K562 (cell line): ENCODE results near the gene USP2. TPM values are rescaled to one million over a fixed set of nuclear protein-coding genes. Genes with fewer than 3 reads are reported as not detected.

Experiments
- ARID1B ChIP-seq: fragments of 450-650 bp; IDR thresholded peaks from 2 replicates; pipeline ENCODE4 v1.6.1; 2016; ENCODE audit warnings: antibody characterized with exemption, mild to moderate bottlenecking, inconsistent platforms
- BMI1 ChIP-seq: fragments of 150-350 bp; IDR thresholded peaks from 2 replicates; pipeline ENCODE4 v1.6.1; 2014; ENCODE audit warnings: low read length
- CAMTA2 ChIP-seq: fragments of 250-450 bp; sonication (Bioruptor Pico); conservative IDR thresholded peaks from 2 replicates; pipeline ENCODE4 v1.5.1; 2022
- DIDO1 ChIP-seq: fragments of 450-650 bp; IDR thresholded peaks from 2 replicates; pipeline ENCODE4 v1.6.1; 2016; ENCODE audit warnings: low read depth, missing biosample characterization, missing genetic modification characterization
- FIP1L1 ChIP-seq: fragments of 200-400 bp; formaldehyde crosslinking; IDR thresholded peaks from 2 replicates; pipeline ENCODE4 v1.6.1; 2018; ENCODE audit warnings: mild to moderate bottlenecking, low read depth, low read length; ENCODE audit not compliant: poor library complexity, severe bottlenecking
- FOXM1 ChIP-seq, 2 experiments: fragments of 450-650 bp in 1 of 2; sonication (generic) in 1 of 2; formaldehyde crosslinking in 1 of 2; IDR thresholded peaks; 2 replicates each; pipeline versions ENCODE4 v1.6.1 to v1.9.0; 2017 to 2022; ENCODE audit warnings: low read depth in 2 of 2, mild to moderate bottlenecking in 2 of 2, missing genetic modification reagents in 1 of 2, moderate library complexity in 1 of 2
- GABPB2 ChIP-seq: fragments of 250-450 bp; sonication (Bioruptor Pico); conservative IDR thresholded peaks from 2 replicates; pipeline ENCODE4 v1.5.1; 2021; ENCODE audit warnings: mild to moderate bottlenecking
- HDAC2 ChIP-seq: fragments of 450-650 bp; IDR thresholded peaks from 2 replicates; pipeline ENCODE4 v1.6.1; 2016; ENCODE audit warnings: mild to moderate bottlenecking
- HIVEP1 ChIP-seq: fragments of 250-450 bp; sonication (Bioruptor Pico); IDR thresholded peaks from 2 replicates; pipeline ENCODE4 v1.4.0; 2020; ENCODE audit warnings: mild to moderate bottlenecking
- HMG20B ChIP-seq: fragments of 250-450 bp; sonication (Bioruptor Pico); IDR thresholded peaks from 2 replicates; pipeline ENCODE4 v1.5.0; 2021; ENCODE audit warnings: mild to moderate bottlenecking
- KAT2B ChIP-seq: IDR thresholded peaks from one replicate; pipeline ENCODE4 v1.6.1; 2012; ENCODE audit warnings: low read depth, mild to moderate bottlenecking, control low read depth, inconsistent platforms, low read length, moderate library complexity
- KLF16 ChIP-seq: IDR thresholded peaks from 2 replicates; pipeline ENCODE4 v1.6.1; 2016; ENCODE audit warnings: antibody characterized with exemption
- NR1H2 ChIP-seq: sonication (generic); formaldehyde crosslinking; IDR thresholded peaks from 2 replicates; pipeline ENCODE4 v1.4.0; 2020; ENCODE audit warnings: mild to moderate bottlenecking, missing genetic modification reagents
- NR3C1 ChIP-seq: sonication (generic); formaldehyde crosslinking; IDR thresholded peaks from 2 replicates; pipeline ENCODE4 v1.8.1; 2022; ENCODE audit warnings: missing genetic modification reagents
- OTX1 ChIP-seq: fragments of 450-650 bp; formaldehyde crosslinking; IDR thresholded peaks from 2 replicates; pipeline ENCODE4 v1.4.0; 2022; ENCODE audit warnings: mild to moderate bottlenecking
- PHF20 ChIP-seq: fragments of 450-650 bp; IDR thresholded peaks from 2 replicates; pipeline ENCODE4 v1.6.1; 2018; ENCODE audit not compliant: partially characterized antibody
- POLR2AphosphoS2 ChIP-seq: IDR thresholded peaks from 2 replicates; pipeline ENCODE4 v1.6.1; 2012; ENCODE audit warnings: low read length, improper control_type of control experiment
- POU5F1 ChIP-seq: fragments of 150-350 bp; IDR thresholded peaks from 2 replicates; pipeline ENCODE4 v1.6.1; 2014; ENCODE audit warnings: borderline replicate concordance, low read length, low read depth, mild to moderate bottlenecking; ENCODE audit not compliant: partially characterized antibody
- PRMT5 ChIP-seq: sonication (generic); formaldehyde crosslinking; IDR thresholded peaks from 2 replicates; pipeline ENCODE4 v1.5.0; 2020; ENCODE audit warnings: missing genetic modification reagents
- SIN3A ChIP-seq, 2 experiments: fragments of 150-350 bp in 1 of 2; IDR thresholded peaks; 2 replicates each; pipeline ENCODE4 v1.6.1; 2011 to 2016; ENCODE audit warnings: borderline replicate concordance in 2 of 2, low read depth in 2 of 2, low read length in 2 of 2, mild to moderate bottlenecking in 2 of 2, moderate library complexity in 2 of 2; ENCODE audit not compliant: control insufficient read depth in 1 of 2
- SMARCA4 ChIP-seq: fragments of 450-650 bp; IDR thresholded peaks from 2 replicates; pipeline ENCODE4 v1.6.1; 2016
- SPI1 ChIP-seq: IDR thresholded peaks from 2 replicates; pipeline ENCODE4 v1.6.1; 2011; ENCODE audit warnings: low read depth, low read length, control low read depth, borderline replicate concordance
- SREBF1 ChIP-seq: fragments of 150-350 bp; IDR thresholded peaks from 2 replicates; pipeline ENCODE4 v1.6.1; 2014; ENCODE audit warnings: antibody characterized with exemption, low read depth, low read length, borderline replicate concordance
- SRSF9 ChIP-seq: fragments of 200-400 bp; formaldehyde crosslinking; IDR thresholded peaks from 2 replicates; pipeline ENCODE4 v1.6.1; 2017; ENCODE audit warnings: low read depth, low read length, borderline replicate concordance
- TAF9B ChIP-seq: fragments of 450-650 bp; IDR thresholded peaks from 2 replicates; pipeline ENCODE4 v1.6.1; 2018; ENCODE audit warnings: mild to moderate bottlenecking; ENCODE audit not compliant: partially characterized antibody
- ZFP1 ChIP-seq: fragments of 450-650 bp; formaldehyde crosslinking; IDR thresholded peaks from 2 replicates; pipeline ENCODE4 v1.4.0; 2020; ENCODE audit warnings: mild to moderate bottlenecking, mixed read lengths
- ZNF57 ChIP-seq: fragments of 450-650 bp; formaldehyde crosslinking; IDR thresholded peaks from 2 replicates; pipeline ENCODE4 v1.4.0; 2020; ENCODE audit warnings: mild to moderate bottlenecking, moderate library complexity
- ZNF583 ChIP-seq: fragments of 250-450 bp; sonication (Bioruptor Pico); IDR thresholded peaks from 2 replicates; pipeline ENCODE4 v1.4.0; 2020
- polyA plus RNA-seq, 8 experiments: library from polyadenylated mRNA; depleted of rRNA in 4 of 8; stranded (reverse) in 5 of 8; unstranded in 3 of 8; fragments of >200 nt; fragmentation: Nextera tagmentation in 2 of 8; fragmentation: Illumina TruSeq in 1 of 8; extraction: Ambion mirVana in 2 of 8; extraction: Trizol in 1 of 8; gene quantifications; 2 replicates each; pipeline versions ENCODE4 v1.2.1 to v1.2.3, GENCODE V29; 2011 to 2014; ENCODE audit warnings: inconsistent platforms in 1 of 8, missing spikeins in 1 of 8
- total RNA-seq, 7 experiments: library from RNA; depleted of rRNA in 6 of 7; stranded (reverse); fragments of >200 nt in 6 of 7; fragmentation: Illumina TruSeq in 2 of 7; extraction: Trizol in 2 of 7; gene quantifications; 2 replicates each; pipeline versions ENCODE4 v1.2.1 to v1.2.3, GENCODE V29; 2011 to 2021; ENCODE audit warnings: low replicate concordance in 1 of 7
- TF ChIP-seq, protein P1 (sequence below): sonication (generic); formaldehyde crosslinking; IDR thresholded peaks from 2 replicates; pipeline ENCODE4 v1.8.1; 2023; ENCODE audit warnings: mild to moderate bottlenecking, missing genetic modification reagents, moderate library complexity
- TF ChIP-seq, protein P2 (sequence below): IDR thresholded peaks from 2 replicates; pipeline ENCODE4 v1.6.1; 2014; ENCODE audit warnings: antibody characterized with exemption

USP2 gene
- total and polyA plus RNA-seq, 9 of the 15 experiments (the other 6 are each of a cell fraction or from before 2014, with no cell fraction given) = 2.8 to 16.9 (median 3.9) TPM

DNA sequence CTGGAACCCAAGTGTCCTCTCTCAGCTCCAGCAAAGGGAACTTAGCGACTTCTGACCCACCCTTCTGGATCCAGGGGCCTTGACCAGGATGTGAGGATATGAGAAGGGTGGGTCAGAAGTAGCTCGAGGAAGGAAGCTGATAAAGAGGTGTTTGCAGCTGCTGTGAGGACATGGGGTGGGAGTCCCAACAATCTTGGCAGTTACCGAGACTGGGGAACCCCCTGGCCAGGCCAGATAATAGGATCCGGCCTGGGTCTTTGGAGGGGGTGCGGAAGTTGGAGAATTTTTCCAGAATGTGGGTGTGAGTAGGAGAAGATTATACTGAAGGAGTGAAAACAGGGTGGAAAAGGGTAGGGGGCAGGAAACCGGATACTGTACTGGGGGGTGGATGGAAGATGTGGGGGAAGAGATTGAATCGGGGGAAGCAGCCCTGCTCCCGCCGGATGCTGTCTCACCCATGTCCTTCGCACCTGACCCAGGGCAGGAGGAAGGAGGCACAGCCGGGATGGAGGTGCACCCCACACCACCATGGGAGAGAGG, 61.7 kb downstream of the USP2 start (continued):
- TF ChIP-seq NR3C1 (CRISPR knock-in tag) = no peak
- no peak for TF ChIP-seq ZFP1
- no peak for TF ChIP-seq SRSF9
- TF ChIP-seq PHF20 = peak; percentile 21
- no peak for TF ChIP-seq PRMT5 (CRISPR knock-in tag)
- TF ChIP-seq, protein P1, sequence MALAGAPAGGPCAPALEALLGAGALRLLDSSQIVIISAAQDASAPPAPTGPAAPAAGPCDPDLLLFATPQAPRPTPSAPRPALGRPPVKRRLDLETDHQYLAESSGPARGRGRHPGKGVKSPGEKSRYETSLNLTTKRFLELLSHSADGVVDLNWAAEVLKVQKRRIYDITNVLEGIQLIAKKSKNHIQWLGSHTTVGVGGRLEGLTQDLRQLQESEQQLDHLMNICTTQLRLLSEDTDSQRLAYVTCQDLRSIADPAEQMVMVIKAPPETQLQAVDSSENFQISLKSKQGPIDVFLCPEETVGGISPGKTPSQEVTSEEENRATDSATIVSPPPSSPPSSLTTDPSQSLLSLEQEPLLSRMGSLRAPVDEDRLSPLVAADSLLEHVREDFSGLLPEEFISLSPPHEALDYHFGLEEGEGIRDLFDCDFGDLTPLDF (CRISPR knock-in tag) = no peak
- peak; percentile 77; the same call in 1 of the 2 replicates for TF ChIP-seq KLF16
- no peak for TF ChIP-seq OTX1
- peak; percentile 54 for TF ChIP-seq TAF9B
- no peak for TF ChIP-seq POU5F1
- no peak for TF ChIP-seq CAMTA2 (CRISPR knock-in tag)
- TF ChIP-seq HDAC2 = 0 out of 2 replicates have a peak, but pooled peaks have one; percentile 34
- no peak for TF ChIP-seq SREBF1
- TF ChIP-seq SPI1 = peak; percentile 4; the same call in 1 of the 2 replicates
- peak; percentile 86 for TF ChIP-seq ARID1B
- peak; percentile 74 for TF ChIP-seq SMARCA4
- no peak for TF ChIP-seq NR1H2 (CRISPR knock-in tag)
- TF ChIP-seq HMG20B (CRISPR knock-in tag) = no peak
- no peak for TF ChIP-seq SIN3A (IDR thresholded peaks at IDR 0.05; ENCODE audit: borderline replicate concordance in 2 of 2, control insufficient read depth in 1 of 2, low read depth in 2 of 2, low read length in 2 of 2)
- TF ChIP-seq FOXM1 (IDR thresholded peaks at IDR 0.05; ENCODE audit: low read depth) = peak; percentile 49; the same call in 1 of the 2 replicates
- no peak for TF ChIP-seq FOXM1 (CRISPR knock-in tag; IDR thresholded peaks at IDR 0.05; ENCODE audit: low read depth)
- TF ChIP-seq HIVEP1 (CRISPR knock-in tag) = no peak
- no peak for TF ChIP-seq FIP1L1
- TF ChIP-seq POLR2AphosphoS2 = no peak
- TF ChIP-seq, protein P2, sequence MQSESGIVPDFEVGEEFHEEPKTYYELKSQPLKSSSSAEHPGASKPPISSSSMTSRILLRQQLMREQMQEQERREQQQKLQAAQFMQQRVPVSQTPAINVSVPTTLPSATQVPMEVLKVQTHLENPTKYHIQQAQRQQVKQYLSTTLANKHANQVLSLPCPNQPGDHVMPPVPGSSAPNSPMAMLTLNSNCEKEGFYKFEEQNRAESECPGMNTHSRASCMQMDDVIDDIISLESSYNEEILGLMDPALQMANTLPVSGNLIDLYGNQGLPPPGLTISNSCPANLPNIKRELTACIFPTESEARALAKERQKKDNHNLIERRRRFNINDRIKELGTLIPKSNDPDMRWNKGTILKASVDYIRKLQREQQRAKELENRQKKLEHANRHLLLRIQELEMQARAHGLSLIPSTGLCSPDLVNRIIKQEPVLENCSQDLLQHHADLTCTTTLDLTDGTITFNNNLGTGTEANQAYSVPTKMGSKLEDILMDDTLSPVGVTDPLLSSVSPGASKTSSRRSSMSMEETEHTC = no peak
- no peak for TF ChIP-seq KAT2B
- TF ChIP-seq ZNF57 (CRISPR knock-in tag) = no peak
- TF ChIP-seq BMI1 = no peak
- no peak for TF ChIP-seq DIDO1
- no peak for TF ChIP-seq GABPB2
- TF ChIP-seq ZNF583 (CRISPR knock-in tag) = no peak
